ENCODE data around the gene POU3F1. TPM values are rescaled to one million over a fixed set of nuclear protein-coding genes. Genes with fewer than 3 reads are reported as not detected.

Gene POU3F1
- polyA plus RNA-seq, 2 of the 4 experiments (the other 2 are of a cell fraction) = not detected

DNA sequence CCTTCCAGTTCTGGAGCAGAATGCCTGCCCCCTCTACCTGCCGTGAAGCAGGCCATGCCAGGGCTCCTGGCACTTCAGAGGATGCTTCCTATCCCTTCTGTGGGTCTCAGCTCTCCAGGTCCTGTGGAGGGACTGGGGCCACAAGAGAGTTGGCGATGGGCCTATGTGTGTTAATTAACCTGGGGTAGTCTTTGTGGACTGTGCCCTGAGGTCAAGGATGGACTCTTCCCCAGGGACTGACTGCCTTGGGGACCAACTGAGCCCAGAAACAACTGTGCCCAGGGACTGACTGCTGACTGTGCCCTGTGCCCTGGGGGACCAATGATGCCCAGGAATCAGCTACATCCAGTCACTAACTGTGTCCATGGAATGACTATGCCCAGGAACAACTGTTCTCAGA lies 37.5 kb upstream of the POU3F1 start:
- DNase-seq (ENCODE audit: low read depth in 1 of 2, low spot score in 1 of 2) = no peak
- Histone ChIP-seq H3K4me1 (no peaks in the 10 kb centered on the region), H3K9me3 (no peaks in the 10 kb centered on the region), H3K27ac (no peak overlapping the region), H3K4me3 (no peak overlapping the region), H3K4me2 (no peak overlapping the region)
- FAIRE-seq = no peak
- ChIA-PET CTCF (no interaction called here), POLR2A (no interaction called here)
- TF ChIP-seq, protein P1, sequence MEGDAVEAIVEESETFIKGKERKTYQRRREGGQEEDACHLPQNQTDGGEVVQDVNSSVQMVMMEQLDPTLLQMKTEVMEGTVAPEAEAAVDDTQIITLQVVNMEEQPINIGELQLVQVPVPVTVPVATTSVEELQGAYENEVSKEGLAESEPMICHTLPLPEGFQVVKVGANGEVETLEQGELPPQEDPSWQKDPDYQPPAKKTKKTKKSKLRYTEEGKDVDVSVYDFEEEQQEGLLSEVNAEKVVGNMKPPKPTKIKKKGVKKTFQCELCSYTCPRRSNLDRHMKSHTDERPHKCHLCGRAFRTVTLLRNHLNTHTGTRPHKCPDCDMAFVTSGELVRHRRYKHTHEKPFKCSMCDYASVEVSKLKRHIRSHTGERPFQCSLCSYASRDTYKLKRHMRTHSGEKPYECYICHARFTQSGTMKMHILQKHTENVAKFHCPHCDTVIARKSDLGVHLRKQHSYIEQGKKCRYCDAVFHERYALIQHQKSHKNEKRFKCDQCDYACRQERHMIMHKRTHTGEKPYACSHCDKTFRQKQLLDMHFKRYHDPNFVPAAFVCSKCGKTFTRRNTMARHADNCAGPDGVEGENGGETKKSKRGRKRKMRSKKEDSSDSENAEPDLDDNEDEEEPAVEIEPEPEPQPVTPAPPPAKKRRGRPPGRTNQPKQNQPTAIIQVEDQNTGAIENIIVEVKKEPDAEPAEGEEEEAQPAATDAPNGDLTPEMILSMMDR (IDR thresholded peaks at IDR 0.05) = no peak
- TF ChIP-seq CBX2 (IDR thresholded peaks at IDR 0.05; ENCODE audit: borderline replicate concordance, low read depth) (no peak), POLR2AphosphoS2 (conservative IDR thresholded peaks at IDR 0.05; ENCODE audit: low read length) (no peak), GATA3 (IDR thresholded peaks at IDR 0.05; ENCODE audit: borderline replicate concordance) (no peak), TP53 (CRISPR knock-in tag; IDR thresholded peaks at IDR 0.05) (no peak), EP300 (IDR thresholded peaks at IDR 0.05) (no peak), NFE2L2 (conservative IDR thresholded peaks at IDR 0.05; ENCODE audit: low read length) (no peak), HOXB13 (CRISPR knock-in tag; IDR thresholded peaks at IDR 0.05; ENCODE audit: low read depth) (no peak), FOSL2 (IDR thresholded peaks at IDR 0.05) (no peak), FOSL2 (CRISPR knock-in tag; IDR thresholded peaks at IDR 0.05) (no peak), NR3C1 (IDR thresholded peaks at IDR 0.05) (no peak), MAZ (IDR thresholded peaks at IDR 0.05; ENCODE audit: borderline replicate concordance, low read depth, low read length) (no peak), HEYL (CRISPR knock-in tag; IDR thresholded peaks at IDR 0.05) (no peak), PHF8 (IDR thresholded peaks at IDR 0.05; ENCODE audit: borderline replicate concordance, low read depth) (no peak), HOXB5 (CRISPR knock-in tag; IDR thresholded peaks at IDR 0.05) (no peak), ZFP36 (IDR thresholded peaks at IDR 0.05; ENCODE audit: borderline replicate concordance, partially characterized antibody) (no peak), BHLHE40 (IDR thresholded peaks at IDR 0.05; ENCODE audit: low read depth, low read length) (no peak)
- TF ChIP-seq, protein P2, sequence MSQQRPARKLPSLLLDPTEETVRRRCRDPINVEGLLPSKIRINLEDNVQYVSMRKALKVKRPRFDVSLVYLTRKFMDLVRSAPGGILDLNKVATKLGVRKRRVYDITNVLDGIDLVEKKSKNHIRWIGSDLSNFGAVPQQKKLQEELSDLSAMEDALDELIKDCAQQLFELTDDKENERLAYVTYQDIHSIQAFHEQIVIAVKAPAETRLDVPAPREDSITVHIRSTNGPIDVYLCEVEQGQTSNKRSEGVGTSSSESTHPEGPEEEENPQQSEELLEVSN (IDR thresholded peaks at IDR 0.05; ENCODE audit: borderline replicate concordance, low read depth) = no peak
- no peak for ATAC-seq
- 46% methylated on average over 2 of the region's 2 CpGs for WGBS (ENCODE audit: missing lambda C conversion rate)

DNA sequence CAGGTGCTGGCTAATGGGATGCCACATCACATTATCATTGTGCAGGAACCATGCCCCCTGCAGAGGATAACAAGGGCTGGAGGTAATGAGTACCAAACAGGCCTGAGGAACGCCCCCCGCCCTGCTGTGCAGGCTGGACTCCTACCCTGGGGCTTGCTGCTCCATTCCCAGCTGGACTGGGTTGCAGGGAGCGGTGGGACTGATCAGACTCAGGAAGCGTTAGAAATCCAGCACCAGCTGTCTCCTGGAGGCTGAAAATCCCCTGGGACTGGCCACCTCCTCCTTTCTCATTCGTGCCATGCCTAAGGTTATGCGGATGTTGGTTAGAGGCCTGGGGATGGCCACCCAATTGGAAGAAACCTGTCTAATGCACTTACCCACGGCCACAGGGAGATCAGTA lies 36.9 kb upstream of the POU3F1 start:
- no peaks in the 10 kb centered on the region for H3K4me1 ChIP-seq
- ChIA-PET POLR2A (no interaction called here), CTCF (no interaction called here)
- TF ChIP-seq RFX5 (IDR thresholded peaks at IDR 0.05) (no peak), CHD2 (IDR thresholded peaks at IDR 0.05; ENCODE audit: low read length, partially characterized antibody) (no peak), RAD21 (conservative IDR thresholded peaks at IDR 0.05 in 1 of 2, IDR thresholded peaks at IDR 0.05 in 1 of 2) (no peak), ESRRA (IDR thresholded peaks at IDR 0.05; ENCODE audit: borderline replicate concordance, low read length) (no peak), HDAC2 (IDR thresholded peaks at IDR 0.05) (no peak), NFE2L2 (conservative IDR thresholded peaks at IDR 0.05; ENCODE audit: low read length) (no peak), TFCP2L1 (CRISPR knock-in tag; IDR thresholded peaks at IDR 0.05) (no peak), HOXB13 (CRISPR knock-in tag; IDR thresholded peaks at IDR 0.05; ENCODE audit: low read depth) (no peak), EP300 (IDR thresholded peaks at IDR 0.05) (no peak), CHD4 (IDR thresholded peaks at IDR 0.05; ENCODE audit: borderline replicate concordance) (no peak), ZNF302 (CRISPR knock-in tag; IDR thresholded peaks at IDR 0.05) (no peak), NR3C1 (IDR thresholded peaks at IDR 0.05) (no peak), CEBPB (IDR thresholded peaks at IDR 0.05) (no peak), EHF (CRISPR knock-in tag; IDR thresholded peaks at IDR 0.05) (no peak), HOXA7 (CRISPR knock-in tag; IDR thresholded peaks at IDR 0.05) (no peak), KDM5A (IDR thresholded peaks at IDR 0.05) (no peak)
- TF ChIP-seq, protein P3, sequence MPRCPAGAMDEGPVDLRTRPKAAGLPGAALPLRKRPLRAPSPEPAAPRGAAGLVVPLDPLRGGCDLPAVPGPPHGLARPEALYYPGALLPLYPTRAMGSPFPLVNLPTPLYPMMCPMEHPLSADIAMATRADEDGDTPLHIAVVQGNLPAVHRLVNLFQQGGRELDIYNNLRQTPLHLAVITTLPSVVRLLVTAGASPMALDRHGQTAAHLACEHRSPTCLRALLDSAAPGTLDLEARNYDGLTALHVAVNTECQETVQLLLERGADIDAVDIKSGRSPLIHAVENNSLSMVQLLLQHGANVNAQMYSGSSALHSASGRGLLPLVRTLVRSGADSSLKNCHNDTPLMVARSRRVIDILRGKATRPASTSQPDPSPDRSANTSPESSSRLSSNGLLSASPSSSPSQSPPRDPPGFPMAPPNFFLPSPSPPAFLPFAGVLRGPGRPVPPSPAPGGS (IDR thresholded peaks at IDR 0.05) = no peak
- TF ChIP-seq, protein P2 (IDR thresholded peaks at IDR 0.05; ENCODE audit: borderline replicate concordance, low read depth) = no peak
- 44% methylated on average over 5 of the region's 7 CpGs for WGBS (ENCODE audit: missing lambda C conversion rate)
- no peak for DNase-seq (ENCODE audit: low read depth in 1 of 2, low spot score in 1 of 2)
- no peak overlapping the region for H3K4me3 ChIP-seq
- H3K9me3 ChIP-seq = no peaks in the 10 kb centered on the region
- no peak for ATAC-seq
- no peak overlapping the region for H3K4me2 ChIP-seq
- H3K27ac ChIP-seq = no peak overlapping the region
- FAIRE-seq = no peak

Measured in A549 (cell line).